Erythroblast (primary cell): ENCODE results near the gene MYL10.
"Not testable (repeated sequence)": the region's sequence is repeated elsewhere in the genome, so short reads cannot be mapped to it uniquely, and the experiment has no call there.

Experiments
- GATA1 ChIP-seq: IDR thresholded peaks from 2 replicates; pipeline ENCODE4 v1.6.1; 2011; ENCODE audit warnings: low read depth, mild to moderate bottlenecking, control low read depth, low read length, moderate library complexity
- POLR2A ChIP-seq: IDR thresholded peaks from 2 replicates; pipeline ENCODE4 v1.6.1; 2011; ENCODE audit warnings: mild to moderate bottlenecking, low read length

- not testable (repeated sequence) for TF ChIP-seq POLR2A, GATA1
These were observed 24.2 kb downstream of the MYL10 start for GRCh38 chr7:101604934-101605332.
